ENCODE results near the gene HIGD1B.

- TF ChIP-seq CTCF (IDR thresholded peaks at IDR 0.05), result no peak
- TF ChIP-seq POLR2A (IDR thresholded peaks at IDR 0.05), result no peak
- no peak for TF ChIP-seq POLR2AphosphoS5 (IDR thresholded peaks at IDR 0.05)
Measured at GRCh38 chr17:44863061-44863918, 15.6 kb downstream of the HIGD1B start.

All from suprapubic skin (tissue), 4 donors.